SU-DHL-6 (cell line): ENCODE results near the gene SLC16A6.
"Not testable (repeated sequence)": the region's sequence is repeated elsewhere in the genome, so short reads cannot be mapped to it uniquely, and the experiment has no call there.

Experiments used
- H2AFZ ChIP-seq: fragments of 200-600 bp; sonication (generic); 2 replicates; pipeline ENCODE4 v1.6.1; 2014; ENCODE audit warnings: low read depth, mild to moderate bottlenecking, moderate library complexity, mixed read lengths, antibody characterized with exemption, low read length; ENCODE audit not compliant: severe bottlenecking
- H3F3A ChIP-seq: fragments of 200-600 bp; shearing (Covaris generic); 2 replicates; pipeline ENCODE4 v1.6.0; 2016; ENCODE audit warnings: antibody characterized with exemption, mild to moderate bottlenecking; ENCODE audit not compliant: insufficient read depth
- H3K27ac ChIP-seq: fragments of 200-600 bp; sonication (generic); 2 replicates; pipeline ENCODE4 v1.5.1; 2016; ENCODE audit warnings: low read depth, mild to moderate bottlenecking, low read length, moderate library complexity, mixed read lengths
- H3K27me3 ChIP-seq: fragments of 200-600 bp; sonication (generic), shearing (Covaris generic); 2 replicates; pipeline ENCODE4 v1.6.0; 2014; ENCODE audit warnings: mild to moderate bottlenecking, low read length
- H3K36me3 ChIP-seq: fragments of 200-600 bp; sonication (generic); 2 replicates; pipeline ENCODE4 v1.6.1; 2014; ENCODE audit warnings: mild to moderate bottlenecking, low read length, mixed read lengths
- H3K4me2 ChIP-seq: fragments of 300-600, 200-600 bp; shearing (Covaris generic), sonication (generic); 2 replicates; pipeline ENCODE4 v1.6.0; 2014; ENCODE audit warnings: low read length, low read depth, mild to moderate bottlenecking; ENCODE audit not compliant: poor library complexity, severe bottlenecking
- H3K4me3 ChIP-seq: fragments of 200-600 bp; sonication (generic); 2 replicates; pipeline ENCODE4 v1.5.1; 2014; ENCODE audit warnings: antibody characterized with exemption, low read length, mild to moderate bottlenecking, mixed read lengths; ENCODE audit not compliant: insufficient read depth, poor library complexity, severe bottlenecking
- H3K79me2 ChIP-seq: fragments of 200-600 bp; sonication (generic); 2 replicates; pipeline ENCODE4 v1.6.1; 2014; ENCODE audit warnings: mild to moderate bottlenecking, low read length, moderate library complexity; ENCODE audit not compliant: insufficient read depth
- H3K9ac ChIP-seq: fragments of 200-600 bp; sonication (generic); 2 replicates; pipeline ENCODE4 v1.7.0; 2014; ENCODE audit warnings: mild to moderate bottlenecking, low read length
- H3K9me2 ChIP-seq: fragments of 200-600 bp; sonication (generic); replicated peaks from 2 replicates; pipeline ENCODE4 v1.6.1; 2014; ENCODE audit warnings: low read length; ENCODE audit not compliant: insufficient read depth
- H3K9me3 ChIP-seq: fragments of 200-600 bp; sonication (generic); 2 replicates; pipeline ENCODE4 v1.6.1; 2014; ENCODE audit warnings: low read length, mixed read lengths; ENCODE audit not compliant: insufficient read depth
- H4K20me1 ChIP-seq: fragments of 200-600 bp; sonication (generic); 2 replicates; pipeline ENCODE4 v1.6.1; 2014; ENCODE audit warnings: low read depth, mild to moderate bottlenecking, antibody characterized with exemption, low read length, moderate library complexity, mixed read lengths
- EZH2phosphoT487 ChIP-seq: fragments of 200-600 bp; sonication (generic), shearing (Covaris generic); conservative IDR thresholded peaks from 2 replicates; pipeline ENCODE4 v1.6.1; 2018; ENCODE audit warnings: mild to moderate bottlenecking, antibody characterized with exemption, low read length, moderate library complexity, mixed read lengths
- TF ChIP-seq, protein P1 (sequence below): fragments of 200-600 bp; sonication (generic); IDR thresholded peaks from one replicate; pipeline ENCODE4 v1.5.1; 2017; ENCODE audit warnings: antibody characterized with exemption, mild to moderate bottlenecking, low read length, moderate library complexity; ENCODE audit not compliant: insufficient read depth, poor library complexity, severe bottlenecking

SLC16A6 gene

DNA sequence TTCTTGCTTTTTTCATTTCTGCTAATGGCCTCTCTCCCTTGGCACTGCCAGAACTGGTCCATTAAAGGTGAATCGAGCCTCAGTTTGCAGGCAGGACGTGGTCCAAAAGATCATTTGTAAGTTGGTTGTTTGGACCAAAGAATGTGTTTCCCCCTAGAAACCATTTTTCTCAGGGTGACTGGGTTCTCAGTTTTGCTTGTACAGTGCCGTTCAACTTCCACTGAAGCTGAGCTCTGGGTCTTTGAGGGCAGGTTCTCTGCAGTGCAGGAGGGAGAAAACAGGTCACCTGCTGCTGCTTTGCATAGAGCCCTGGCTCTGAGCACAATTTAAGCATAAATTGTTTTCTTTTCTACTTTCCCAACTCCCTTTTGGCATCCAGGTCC, 52.1 kb downstream of the SLC16A6 start:
- H4K20me1 ChIP-seq: no peaks in the 10 kb centered on the region
- H3K36me3 ChIP-seq: no peaks in the 10 kb centered on the region
- H3K27ac ChIP-seq: peak overlapping the region; percentile 99
- no peaks in the 10 kb centered on the region for H3K27me3 ChIP-seq
- H2AFZ ChIP-seq: no peak overlapping the region
- H3K9ac ChIP-seq: peak overlapping the region; percentile 65
- H3K9me2 ChIP-seq: no peaks in the 10 kb centered on the region
- H3F3A ChIP-seq: peaks cover 72% of the 10 kb centered on the region
- H3K4me2 ChIP-seq: peak overlapping the region; percentile 79
- TF ChIP-seq, protein P1, sequence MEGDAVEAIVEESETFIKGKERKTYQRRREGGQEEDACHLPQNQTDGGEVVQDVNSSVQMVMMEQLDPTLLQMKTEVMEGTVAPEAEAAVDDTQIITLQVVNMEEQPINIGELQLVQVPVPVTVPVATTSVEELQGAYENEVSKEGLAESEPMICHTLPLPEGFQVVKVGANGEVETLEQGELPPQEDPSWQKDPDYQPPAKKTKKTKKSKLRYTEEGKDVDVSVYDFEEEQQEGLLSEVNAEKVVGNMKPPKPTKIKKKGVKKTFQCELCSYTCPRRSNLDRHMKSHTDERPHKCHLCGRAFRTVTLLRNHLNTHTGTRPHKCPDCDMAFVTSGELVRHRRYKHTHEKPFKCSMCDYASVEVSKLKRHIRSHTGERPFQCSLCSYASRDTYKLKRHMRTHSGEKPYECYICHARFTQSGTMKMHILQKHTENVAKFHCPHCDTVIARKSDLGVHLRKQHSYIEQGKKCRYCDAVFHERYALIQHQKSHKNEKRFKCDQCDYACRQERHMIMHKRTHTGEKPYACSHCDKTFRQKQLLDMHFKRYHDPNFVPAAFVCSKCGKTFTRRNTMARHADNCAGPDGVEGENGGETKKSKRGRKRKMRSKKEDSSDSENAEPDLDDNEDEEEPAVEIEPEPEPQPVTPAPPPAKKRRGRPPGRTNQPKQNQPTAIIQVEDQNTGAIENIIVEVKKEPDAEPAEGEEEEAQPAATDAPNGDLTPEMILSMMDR: no peak
- no peak for TF ChIP-seq EZH2phosphoT487
- peaks cover 12% of the 10 kb centered on the region; the same call in 1 of the 2 replicates for H3K79me2 ChIP-seq
- no peaks in the 10 kb centered on the region for H3K9me3 ChIP-seq
- peak overlapping the region; percentile 19 for H3K4me3 ChIP-seq

- no peak for TF ChIP-seq EZH2phosphoT487
- TF ChIP-seq, protein P1: no peak
- peak overlapping the region; percentile 99 for H3K27ac ChIP-seq
- H3K27me3 ChIP-seq: no peaks in the 10 kb centered on the region
- H3F3A ChIP-seq: peaks cover 67% of the 10 kb centered on the region
- H3K9ac ChIP-seq: peak overlapping the region; percentile 65
- H4K20me1 ChIP-seq: no peaks in the 10 kb centered on the region
- H3K4me2 ChIP-seq: peak overlapping the region; percentile 79
- peaks cover 12% of the 10 kb centered on the region; the same call in 1 of the 2 replicates for H3K79me2 ChIP-seq
- no peaks in the 10 kb centered on the region for H3K36me3 ChIP-seq
- no peak overlapping the region for H2AFZ ChIP-seq
- H3K9me3 ChIP-seq: no peaks in the 10 kb centered on the region
- no peaks in the 10 kb centered on the region for H3K9me2 ChIP-seq
- H3K4me3 ChIP-seq: peak overlapping the region; percentile 39
Observed at GRCh38 chr17:68238164-68238870, 52.6 kb downstream of the SLC16A6 start.

DNA sequence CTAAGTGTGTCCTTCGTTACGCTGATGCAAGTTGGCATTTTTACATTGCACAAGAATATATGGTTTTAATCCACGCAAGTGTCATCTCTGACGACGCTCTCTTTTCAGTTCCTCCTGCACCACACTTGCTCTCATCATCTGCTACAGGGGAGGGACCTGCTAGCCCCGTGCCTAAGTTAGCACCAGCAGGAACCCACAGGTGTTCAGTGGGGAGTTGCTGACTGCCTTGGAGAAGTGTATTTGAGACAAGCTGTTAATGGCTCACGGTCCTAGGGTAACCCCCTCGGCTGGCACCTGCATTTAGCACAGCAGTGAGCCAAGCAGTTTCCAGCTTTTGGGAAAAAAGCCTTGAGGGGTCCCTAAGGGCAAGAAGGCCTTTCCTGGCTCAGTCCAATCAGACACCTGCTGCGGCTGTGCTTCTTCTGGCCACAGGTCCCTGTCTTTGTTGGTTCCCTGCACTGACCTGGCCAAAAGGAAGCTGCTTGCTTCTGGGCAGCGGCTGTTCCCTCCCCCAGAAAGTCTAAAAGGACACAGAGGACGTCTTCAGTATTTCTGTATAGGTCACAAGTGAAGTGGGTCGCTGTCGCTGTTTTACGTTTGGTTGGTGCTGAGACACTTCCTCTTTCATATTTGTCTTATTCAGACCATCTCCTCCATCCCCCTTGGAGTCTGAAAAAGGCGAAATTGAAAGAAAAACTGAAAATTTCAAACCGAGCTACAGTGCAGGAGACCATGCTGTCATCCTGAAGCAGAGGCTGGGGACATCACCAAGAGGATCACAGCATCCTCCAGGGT, 53.4 kb downstream of the SLC16A6 start:
- Histone ChIP-seq H3K79me2 (peaks cover 12% of the 10 kb centered on the region; the same call in 1 of the 2 replicates), H3K4me3 (peak overlapping the region; percentile 39), H3K4me2 (peak overlapping the region; percentile 79), H3K9ac (peak overlapping the region; percentile 65), H3K27ac (peak overlapping the region; percentile 99), H3F3A (peaks cover 63% of the 10 kb centered on the region)
- H4K20me1 ChIP-seq, H3K36me3 ChIP-seq, H2AFZ ChIP-seq, H3K27me3 ChIP-seq, H3K9me2 ChIP-seq, H3K9me3 ChIP-seq: not testable (repeated sequence)

- not testable (repeated sequence) for H2AFZ ChIP-seq, H3K4me3 ChIP-seq, H3K9me2 ChIP-seq, H4K20me1 ChIP-seq, H3K9me3 ChIP-seq, H3K27me3 ChIP-seq, H3K36me3 ChIP-seq
- Histone ChIP-seq H3K27ac (peak overlapping the region; percentile 99), H3K4me2 (peak overlapping the region; percentile 79), H3F3A (peaks cover 62% of the 10 kb centered on the region), H3K79me2 (peaks cover 21% of the 10 kb centered on the region; the same call in 1 of the 2 replicates), H3K9ac (peak overlapping the region; percentile 54)
Observed at GRCh38 chr17:68235336-68235791, 55.6 kb downstream of the SLC16A6 start.

DNA sequence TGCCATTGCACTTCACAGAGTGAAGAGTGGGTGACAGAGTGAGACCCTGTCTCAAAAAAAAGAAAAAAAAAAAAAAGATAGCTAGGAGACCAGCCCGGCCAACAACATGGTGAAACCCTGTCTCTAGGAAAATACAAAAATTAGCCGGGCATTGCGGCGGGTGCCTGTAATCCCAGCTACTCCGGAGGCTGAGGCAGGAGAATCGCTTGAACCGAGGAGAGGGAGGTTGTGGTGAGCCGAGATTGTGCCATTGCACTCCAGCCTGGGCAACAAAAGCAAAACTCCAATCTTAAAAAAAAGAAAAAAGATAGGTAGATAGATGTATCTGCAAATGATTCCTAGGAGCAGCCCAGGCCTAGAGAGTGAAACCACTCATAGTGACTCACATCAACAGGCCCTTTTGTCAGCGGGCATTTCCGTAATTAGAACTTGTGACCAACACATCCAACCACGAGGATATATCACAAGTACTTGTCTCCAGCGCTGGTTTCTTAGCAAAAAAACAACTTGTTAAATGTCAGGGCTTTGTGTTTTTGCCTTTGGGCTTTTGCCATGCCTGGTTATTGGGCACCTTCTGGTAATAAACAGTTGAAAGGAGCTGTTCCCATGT, 56.1 kb downstream of the SLC16A6 start:
- not testable (repeated sequence) for H3K4me3 ChIP-seq, H3K9me2 ChIP-seq, H3K27me3 ChIP-seq, H3K9me3 ChIP-seq, H3K36me3 ChIP-seq, H4K20me1 ChIP-seq, H2AFZ ChIP-seq
- Histone ChIP-seq H3K9ac (peak overlapping the region; percentile 54), H3K79me2 (peaks cover 18% of the 10 kb centered on the region; the same call in 1 of the 2 replicates), H3K4me2 (peak overlapping the region; percentile 79), H3F3A (peaks cover 57% of the 10 kb centered on the region), H3K27ac (peak overlapping the region; percentile 99)

DNA sequence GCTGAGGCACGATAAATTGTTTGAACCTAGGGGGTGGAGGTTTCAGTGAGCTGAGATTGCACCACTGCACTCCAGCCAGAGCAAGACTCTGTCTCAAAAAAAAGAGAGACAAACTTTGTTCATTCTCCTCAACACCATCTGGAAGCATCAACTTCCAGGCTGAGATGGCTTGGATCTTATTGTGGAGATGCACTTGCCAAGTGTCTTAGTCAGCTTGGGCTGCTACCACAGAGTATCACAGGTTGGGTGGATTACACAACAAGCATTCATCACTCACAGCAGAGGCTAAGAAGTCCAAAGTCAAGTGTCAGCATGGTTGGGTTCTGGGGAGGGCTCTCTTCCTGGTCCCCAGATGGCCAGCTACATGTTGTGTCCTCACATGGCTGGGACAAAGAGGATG, 58.2 kb downstream of the SLC16A6 start:
- H3K9me2 ChIP-seq, H3K9ac ChIP-seq, H3K4me2 ChIP-seq, H3K27me3 ChIP-seq, H4K20me1 ChIP-seq, H3K4me3 ChIP-seq, H3K36me3 ChIP-seq, H3K9me3 ChIP-seq, H2AFZ ChIP-seq: not testable (repeated sequence)
- peaks cover 29% of the 10 kb centered on the region; the same call in 1 of the 2 replicates for H3K79me2 ChIP-seq
- H3F3A ChIP-seq: peaks cover 41% of the 10 kb centered on the region
- peak overlapping the region; percentile 58; the same call in 1 of the 2 replicates for H3K27ac ChIP-seq
